Measurements from ENCODE around the gene C2orf92.

DNA sequence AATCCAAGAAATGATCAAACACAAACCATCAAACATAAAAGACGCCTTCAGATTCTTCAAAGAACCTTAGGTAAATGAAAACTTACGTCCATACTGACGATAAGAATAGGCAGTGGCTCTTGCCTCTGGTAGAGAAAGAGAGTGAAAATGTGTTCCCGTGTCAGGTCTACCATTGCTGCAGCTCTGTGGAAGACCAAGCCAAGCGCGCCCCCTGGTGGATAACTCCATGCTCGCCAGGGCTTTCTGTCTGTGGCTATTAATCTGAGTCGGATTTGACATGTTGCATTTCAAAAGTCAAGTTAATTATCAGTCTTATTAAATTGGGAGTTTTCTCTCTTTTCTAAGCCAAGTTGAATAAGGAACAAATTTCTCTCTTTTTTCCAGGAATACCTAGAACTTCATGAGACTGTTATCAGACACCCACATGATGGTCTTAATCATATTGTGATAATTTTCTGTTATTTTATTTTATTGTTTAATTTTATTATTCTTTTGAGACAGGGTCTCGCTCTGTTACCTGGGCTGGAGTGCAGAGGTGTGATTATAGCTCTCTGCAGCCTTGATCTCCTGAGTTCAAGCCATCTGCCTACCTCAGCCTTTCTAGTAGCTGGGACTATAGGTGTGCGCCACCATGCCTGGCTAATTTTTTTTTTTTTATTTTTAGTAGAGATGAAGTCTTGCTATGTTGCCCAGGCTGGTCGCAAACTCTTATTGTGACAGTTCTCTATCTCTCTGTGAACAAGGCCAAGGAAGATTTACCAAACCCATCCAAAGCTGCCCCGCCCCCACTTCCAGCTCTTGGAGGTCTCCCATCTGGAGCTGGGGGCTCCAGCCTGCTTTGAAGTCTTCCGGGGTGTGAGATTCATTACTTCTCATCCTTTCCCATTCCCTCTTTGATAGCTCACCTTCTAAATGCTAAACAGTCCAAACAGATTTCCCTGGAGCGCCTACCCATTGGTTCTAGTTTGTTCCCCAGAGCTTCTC lies 28.0 kb downstream of the C2orf92 start:
- TF ChIP-seq POLR2AphosphoS5 (IDR thresholded peaks at IDR 0.05; ENCODE audit: borderline replicate concordance, low read depth, low read length) (no peak), EZH2 (IDR thresholded peaks at IDR 0.05) (no peak), FOXP2 (optimal IDR thresholded peaks at IDR 0.05; ENCODE audit: control extremely low read depth, extremely low read length, insufficient read depth) (no peak)

All from SK-N-MC (cell line).